Measurements from ENCODE around the gene SLC8B1. TPM values are rescaled to one million over a fixed set of nuclear protein-coding genes. Genes with fewer than 3 reads are reported as not detected.

The SLC8B1 gene
- total and polyA plus RNA-seq, 4 donors, result 9.9 to 23.8 (median 14.2) TPM

DNA sequence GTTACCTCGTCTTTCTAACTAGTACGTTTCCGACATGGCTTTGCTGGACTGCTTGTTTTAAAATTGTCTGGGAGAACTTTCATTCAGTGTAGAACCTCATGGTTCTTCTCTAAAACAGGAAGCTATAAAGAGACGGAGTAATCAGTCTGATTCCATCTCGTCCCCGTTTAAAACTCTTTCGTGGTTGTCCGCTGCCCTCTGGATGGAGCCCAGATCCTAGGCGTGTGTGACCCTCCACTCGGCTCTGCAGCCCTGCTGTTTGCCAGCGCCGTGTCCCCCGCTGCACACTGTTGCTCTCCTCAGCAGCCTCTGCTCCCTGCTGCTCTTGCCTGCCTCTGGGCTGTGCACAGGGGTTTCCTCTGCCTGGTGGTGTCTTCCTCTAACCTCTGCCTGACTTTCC lies 50.2 kb downstream of the SLC8B1 start (continued):
- TF ChIP-seq, protein P1, sequence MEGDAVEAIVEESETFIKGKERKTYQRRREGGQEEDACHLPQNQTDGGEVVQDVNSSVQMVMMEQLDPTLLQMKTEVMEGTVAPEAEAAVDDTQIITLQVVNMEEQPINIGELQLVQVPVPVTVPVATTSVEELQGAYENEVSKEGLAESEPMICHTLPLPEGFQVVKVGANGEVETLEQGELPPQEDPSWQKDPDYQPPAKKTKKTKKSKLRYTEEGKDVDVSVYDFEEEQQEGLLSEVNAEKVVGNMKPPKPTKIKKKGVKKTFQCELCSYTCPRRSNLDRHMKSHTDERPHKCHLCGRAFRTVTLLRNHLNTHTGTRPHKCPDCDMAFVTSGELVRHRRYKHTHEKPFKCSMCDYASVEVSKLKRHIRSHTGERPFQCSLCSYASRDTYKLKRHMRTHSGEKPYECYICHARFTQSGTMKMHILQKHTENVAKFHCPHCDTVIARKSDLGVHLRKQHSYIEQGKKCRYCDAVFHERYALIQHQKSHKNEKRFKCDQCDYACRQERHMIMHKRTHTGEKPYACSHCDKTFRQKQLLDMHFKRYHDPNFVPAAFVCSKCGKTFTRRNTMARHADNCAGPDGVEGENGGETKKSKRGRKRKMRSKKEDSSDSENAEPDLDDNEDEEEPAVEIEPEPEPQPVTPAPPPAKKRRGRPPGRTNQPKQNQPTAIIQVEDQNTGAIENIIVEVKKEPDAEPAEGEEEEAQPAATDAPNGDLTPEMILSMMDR (IDR thresholded peaks at IDR 0.05; ENCODE audit: low read depth, low read length, missing input control), result no peak
- TF ChIP-seq TAF1 (conservative IDR thresholded peaks at IDR 0.05), result no peak

DNA sequence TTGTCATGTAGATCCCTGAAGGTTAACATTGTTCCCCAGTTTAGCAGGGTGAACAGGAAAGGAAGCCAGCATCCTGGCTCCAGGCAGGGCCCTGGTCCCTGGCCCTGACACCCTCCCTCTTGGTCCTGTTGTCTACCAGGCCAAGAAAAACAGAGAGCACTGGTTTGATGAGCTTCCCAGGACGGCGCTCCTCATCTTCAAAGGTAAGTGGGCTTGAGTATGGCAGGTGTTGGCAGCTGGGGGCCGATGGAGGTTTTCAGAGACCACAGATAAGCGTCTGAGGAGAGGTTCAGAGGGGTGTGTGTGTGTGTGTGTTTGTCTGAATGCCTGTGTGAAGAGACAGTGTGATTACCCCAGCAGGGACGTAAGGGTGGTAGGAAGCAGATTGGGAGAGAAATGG lies 56.3 kb downstream of the SLC8B1 start:
- Histone ChIP-seq H3K27ac (ENCODE audit: low read depth in 1 of 2, low read length in 2 of 2) (no peak overlapping the region), H3K4me3 (ENCODE audit: low read depth in 1 of 3, low read length in 3 of 3) (no peak overlapping the region), H3K27me3 (ENCODE audit: control insufficient read depth in 4 of 4, insufficient read depth in 4 of 4, low read length in 3 of 4) (no peaks in the 10 kb centered on the region), H3K9me3 (ENCODE audit: control insufficient read depth in 4 of 4, low read length in 3 of 4) (no peaks in the 10 kb centered on the region), H3K36me3 (ENCODE audit: control insufficient read depth in 4 of 4, insufficient read depth in 3 of 4, low read depth in 1 of 4, low read length in 3 of 4) (peaks cover 9 to 41% (median 31%) of the 10 kb centered on the region in 4 donors), H3K4me1 (ENCODE audit: control insufficient read depth in 4 of 4, insufficient read depth in 4 of 4, low read length in 3 of 4) (no peaks in the 10 kb centered on the region), H3K9ac (ENCODE audit: low read depth in 1 of 2, low read length in 2 of 2) (no peak overlapping the region)
- no peak for DNase-seq (ENCODE audit: low spot score)
- TF ChIP-seq YY1 (IDR thresholded peaks at IDR 0.05) (no peak), FOXA2 (IDR thresholded peaks at IDR 0.05) (no peak), HNF4G (IDR thresholded peaks at IDR 0.05) (no peak), TAF1 (conservative IDR thresholded peaks at IDR 0.05) (no peak), HNF4A (conservative IDR thresholded peaks at IDR 0.05) (no peak), RXRA (IDR thresholded peaks at IDR 0.05) (no peak)
- TF ChIP-seq, protein P2, sequence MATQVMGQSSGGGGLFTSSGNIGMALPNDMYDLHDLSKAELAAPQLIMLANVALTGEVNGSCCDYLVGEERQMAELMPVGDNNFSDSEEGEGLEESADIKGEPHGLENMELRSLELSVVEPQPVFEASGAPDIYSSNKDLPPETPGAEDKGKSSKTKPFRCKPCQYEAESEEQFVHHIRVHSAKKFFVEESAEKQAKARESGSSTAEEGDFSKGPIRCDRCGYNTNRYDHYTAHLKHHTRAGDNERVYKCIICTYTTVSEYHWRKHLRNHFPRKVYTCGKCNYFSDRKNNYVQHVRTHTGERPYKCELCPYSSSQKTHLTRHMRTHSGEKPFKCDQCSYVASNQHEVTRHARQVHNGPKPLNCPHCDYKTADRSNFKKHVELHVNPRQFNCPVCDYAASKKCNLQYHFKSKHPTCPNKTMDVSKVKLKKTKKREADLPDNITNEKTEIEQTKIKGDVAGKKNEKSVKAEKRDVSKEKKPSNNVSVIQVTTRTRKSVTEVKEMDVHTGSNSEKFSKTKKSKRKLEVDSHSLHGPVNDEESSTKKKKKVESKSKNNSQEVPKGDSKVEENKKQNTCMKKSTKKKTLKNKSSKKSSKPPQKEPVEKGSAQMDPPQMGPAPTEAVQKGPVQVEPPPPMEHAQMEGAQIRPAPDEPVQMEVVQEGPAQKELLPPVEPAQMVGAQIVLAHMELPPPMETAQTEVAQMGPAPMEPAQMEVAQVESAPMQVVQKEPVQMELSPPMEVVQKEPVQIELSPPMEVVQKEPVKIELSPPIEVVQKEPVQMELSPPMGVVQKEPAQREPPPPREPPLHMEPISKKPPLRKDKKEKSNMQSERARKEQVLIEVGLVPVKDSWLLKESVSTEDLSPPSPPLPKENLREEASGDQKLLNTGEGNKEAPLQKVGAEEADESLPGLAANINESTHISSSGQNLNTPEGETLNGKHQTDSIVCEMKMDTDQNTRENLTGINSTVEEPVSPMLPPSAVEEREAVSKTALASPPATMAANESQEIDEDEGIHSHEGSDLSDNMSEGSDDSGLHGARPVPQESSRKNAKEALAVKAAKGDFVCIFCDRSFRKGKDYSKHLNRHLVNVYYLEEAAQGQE (IDR thresholded peaks at IDR 0.05), result no peak
- TF ChIP-seq, protein P3, sequence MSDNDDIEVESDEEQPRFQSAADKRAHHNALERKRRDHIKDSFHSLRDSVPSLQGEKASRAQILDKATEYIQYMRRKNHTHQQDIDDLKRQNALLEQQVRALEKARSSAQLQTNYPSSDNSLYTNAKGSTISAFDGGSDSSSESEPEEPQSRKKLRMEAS (IDR thresholded peaks at IDR 0.05), result no peak
- 90% methylated on average over 5 of the region's 5 CpGs for WGBS

DNA sequence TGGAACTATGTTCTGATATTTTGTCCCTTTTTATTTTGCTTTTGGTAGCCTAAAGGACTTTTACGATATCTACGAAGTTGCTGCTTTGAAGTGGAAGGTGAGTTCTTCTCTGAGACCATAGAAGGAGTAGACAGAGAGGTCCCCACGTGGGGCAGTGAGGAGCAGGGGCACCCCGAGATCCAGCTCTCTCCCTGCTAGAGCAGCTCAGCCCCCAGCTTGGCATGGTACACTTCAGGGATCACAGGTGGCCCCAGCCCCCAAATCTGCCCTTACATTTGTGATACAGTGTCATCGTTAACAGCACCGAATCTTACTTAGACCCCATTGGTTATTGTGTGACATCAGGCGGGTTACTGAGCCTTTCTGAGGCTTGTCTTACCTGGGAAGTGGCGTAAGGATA lies 56.8 kb downstream of the SLC8B1 start:
- Histone ChIP-seq H3K36me3 (ENCODE audit: control insufficient read depth in 4 of 4, insufficient read depth in 3 of 4, low read depth in 1 of 4, low read length in 3 of 4) (peaks cover 9 to 39% (median 33%) of the 10 kb centered on the region in 4 donors), H3K9ac (ENCODE audit: low read depth in 1 of 2, low read length in 2 of 2) (no peak overlapping the region), H3K27ac (ENCODE audit: low read depth in 1 of 2, low read length in 2 of 2) (no peak overlapping the region), H3K4me1 (ENCODE audit: control insufficient read depth in 4 of 4, insufficient read depth in 4 of 4, low read length in 3 of 4) (peaks cover 0 to under 1% (median 0%) of the 10 kb centered on the region in 4 donors), H3K9me3 (ENCODE audit: control insufficient read depth in 4 of 4, low read length in 3 of 4) (no peaks in the 10 kb centered on the region), H3K27me3 (ENCODE audit: control insufficient read depth in 4 of 4, insufficient read depth in 4 of 4, low read length in 3 of 4) (no peaks in the 10 kb centered on the region), H3K4me3 (ENCODE audit: low read depth in 1 of 3, low read length in 3 of 3) (no peak overlapping the region)
- WGBS, result 93% methylated on average over 8 of the region's 8 CpGs
- no peak for DNase-seq (ENCODE audit: low spot score)
- no peak for TF ChIP-seq YY1 (IDR thresholded peaks at IDR 0.05)
- no peak for TF ChIP-seq JUND (IDR thresholded peaks at IDR 0.05)
- TF ChIP-seq, protein P1 (IDR thresholded peaks at IDR 0.05; ENCODE audit: low read depth, low read length, missing input control), result no peak
- TF ChIP-seq GABPA (IDR thresholded peaks at IDR 0.05 in 1 of 2, conservative IDR thresholded peaks at IDR 0.05 in 1 of 2), result no peak
- TF ChIP-seq, protein P4, sequence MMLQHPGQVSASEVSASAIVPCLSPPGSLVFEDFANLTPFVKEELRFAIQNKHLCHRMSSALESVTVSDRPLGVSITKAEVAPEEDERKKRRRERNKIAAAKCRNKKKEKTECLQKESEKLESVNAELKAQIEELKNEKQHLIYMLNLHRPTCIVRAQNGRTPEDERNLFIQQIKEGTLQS (IDR thresholded peaks at IDR 0.05), result no peak
- no peak for TF ChIP-seq RAD21 (IDR thresholded peaks at IDR 0.05)
- TF ChIP-seq, protein P2 (IDR thresholded peaks at IDR 0.05), result no peak
- TF ChIP-seq EGR1 (IDR thresholded peaks at IDR 0.05; ENCODE audit: low read depth in 2 of 2), result no peak
- no peak for TF ChIP-seq RXRA (IDR thresholded peaks at IDR 0.05)
- no peak for TF ChIP-seq NR2F2 (IDR thresholded peaks at IDR 0.05)
- TF ChIP-seq SP1 (IDR thresholded peaks at IDR 0.05), result no peak
- TF ChIP-seq TAF1 (conservative IDR thresholded peaks at IDR 0.05), result no peak
- TF ChIP-seq HNF4G (IDR thresholded peaks at IDR 0.05), result no peak
- TF ChIP-seq, protein P3 (IDR thresholded peaks at IDR 0.05), result no peak
